Thoracic aorta (tissue), 2 donors: ENCODE results near the gene HDAC4. TPM values are rescaled to one million over a fixed set of nuclear protein-coding genes. Genes with fewer than 3 reads are reported as not detected.

ENCODE experiments used
- ATAC-seq: fragments of 150-250 bp; one replicate; pipeline ENCODE4 v1.8.0; 2017; ENCODE audit warnings: low read depth; ENCODE audit not compliant: insufficient number of reproducible peaks, low FRiP score
- DNase-seq: peaks from one replicate; pipeline ENCODE4 v3.0.0-alpha.2; 2020; ENCODE audit warnings: low spot score
- H3K27ac ChIP-seq, 2 donors: fragments of 200-600 bp; sonication (generic); 1 replicate in 1 of 2; 2 replicates in 1 of 2; pipeline ENCODE4 v1.5.1; 2016; ENCODE audit warnings: mild to moderate bottlenecking in 2 of 2, moderate library complexity in 2 of 2
- H3K27me3 ChIP-seq: fragments of 200-600 bp; sonication (generic); replicated peaks from 2 replicates; pipeline ENCODE4 v1.6.0; 2016; ENCODE audit warnings: mild to moderate bottlenecking; ENCODE audit not compliant: insufficient read depth
- H3K36me3 ChIP-seq: fragments of 200-600 bp; sonication (generic); one replicate; pipeline ENCODE4 v1.5.1; 2016
- H3K4me1 ChIP-seq, 2 donors: fragments of 200-600 bp; sonication (generic); 1 replicate in 1 of 2; 2 replicates in 1 of 2; pipeline versions ENCODE4 v1.5.1 to v1.6.0; 2016; ENCODE audit warnings: low read depth in 2 of 2, mild to moderate bottlenecking in 1 of 2; ENCODE audit not compliant: control insufficient read depth in 1 of 2
- H3K4me3 ChIP-seq: fragments of 200-600 bp; sonication (generic); 2 replicates; pipeline ENCODE4 v1.5.1; 2016; ENCODE audit warnings: mild to moderate bottlenecking
- H3K9me3 ChIP-seq: fragments of 200-600 bp; sonication (generic); 2 replicates; pipeline ENCODE4 v1.5.1; 2016
- CTCF ChIP-seq: fragments of 200-600 bp; sonication (generic); IDR thresholded peaks from one replicate; pipeline ENCODE4 v1.5.1; 2019; ENCODE audit warnings: antibody characterized with exemption
- total RNA-seq, 2 donors: library from RNA; depleted of rRNA; stranded (reverse); fragments of >200 nt; gene quantifications; one replicate each; pipeline versions ENCODE4 v1.1.0 to v1.2.3, GENCODE V29; 2016

Gene HDAC4
- total RNA-seq, 2 donors from 2014 or later = 79.2 to 163 TPM

- ATAC-seq (no peak), DNase-seq (no peak)
- TF ChIP-seq CTCF = no peak
- H3K9me3 ChIP-seq = peaks cover 5% of the 10 kb centered on the region
- H3K27me3 ChIP-seq = no peaks in the 10 kb centered on the region
- no peaks in the 10 kb centered on the region for H3K4me1 ChIP-seq
- H3K36me3 ChIP-seq = no peaks in the 10 kb centered on the region
- no peak overlapping the region for H3K4me3 ChIP-seq
- H3K27ac ChIP-seq = no peak overlapping the region
Measured at GRCh38 chr2:239411549-239412319, 10.9 kb upstream of the HDAC4 start.

DNA sequence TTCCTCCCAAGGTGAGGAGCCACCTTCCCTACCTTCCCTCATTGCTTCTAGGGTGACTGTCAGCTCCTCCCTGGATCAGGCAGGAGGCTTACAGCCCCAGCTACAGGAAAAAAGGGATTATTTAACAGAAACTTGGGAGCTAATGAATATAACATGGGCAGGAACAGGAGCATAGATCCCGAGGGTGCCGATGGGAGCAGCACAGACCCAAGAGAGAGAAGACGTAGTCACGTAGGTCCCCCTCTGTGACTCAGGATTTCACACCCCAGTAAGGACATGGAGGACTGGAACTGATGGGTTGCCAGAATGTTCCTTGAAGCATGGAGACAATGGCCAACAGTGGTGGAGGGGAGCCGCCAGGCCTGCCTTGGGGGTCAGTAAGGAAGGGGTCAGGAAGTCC, 10.3 kb upstream of the HDAC4 start:
- no peak overlapping the region for H3K27ac ChIP-seq
- DNase-seq = no peak
- no peaks in the 10 kb centered on the region for H3K27me3 ChIP-seq
- TF ChIP-seq CTCF = no peak
- H3K36me3 ChIP-seq = no peaks in the 10 kb centered on the region
- H3K4me1 ChIP-seq = no peaks in the 10 kb centered on the region
- ATAC-seq = no peak
- no peak overlapping the region for H3K4me3 ChIP-seq
- H3K9me3 ChIP-seq = peaks cover 5% of the 10 kb centered on the region

DNA sequence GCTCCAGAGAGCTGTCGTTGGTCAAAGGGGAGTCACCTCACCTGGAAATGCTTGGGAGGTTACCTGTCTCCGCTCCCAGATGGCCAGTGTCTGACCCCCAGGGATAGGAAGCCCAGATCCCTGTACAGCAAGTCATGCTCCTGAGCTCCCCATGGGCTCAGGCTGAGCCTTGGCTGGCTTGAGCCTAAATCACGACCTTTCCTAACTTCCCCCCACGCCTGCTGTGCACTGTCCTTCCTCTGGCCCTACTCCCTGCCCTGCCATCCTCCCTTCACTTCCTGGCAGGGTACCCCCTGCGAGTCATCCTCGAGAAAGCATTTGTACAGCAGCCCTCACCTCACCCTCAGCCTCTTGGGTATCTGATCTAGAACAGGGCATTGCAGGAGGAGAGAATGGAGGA, 9.2 kb upstream of the HDAC4 start:
- no peak overlapping the region for H3K27ac ChIP-seq
- peaks cover 5% of the 10 kb centered on the region for H3K9me3 ChIP-seq
- no peak for ATAC-seq
- no peak for DNase-seq
- no peaks in the 10 kb centered on the region for H3K27me3 ChIP-seq
- H3K4me3 ChIP-seq = no peak overlapping the region
- no peak for TF ChIP-seq CTCF
- H3K4me1 ChIP-seq = no peaks in the 10 kb centered on the region
- no peaks in the 10 kb centered on the region for H3K36me3 ChIP-seq

DNA sequence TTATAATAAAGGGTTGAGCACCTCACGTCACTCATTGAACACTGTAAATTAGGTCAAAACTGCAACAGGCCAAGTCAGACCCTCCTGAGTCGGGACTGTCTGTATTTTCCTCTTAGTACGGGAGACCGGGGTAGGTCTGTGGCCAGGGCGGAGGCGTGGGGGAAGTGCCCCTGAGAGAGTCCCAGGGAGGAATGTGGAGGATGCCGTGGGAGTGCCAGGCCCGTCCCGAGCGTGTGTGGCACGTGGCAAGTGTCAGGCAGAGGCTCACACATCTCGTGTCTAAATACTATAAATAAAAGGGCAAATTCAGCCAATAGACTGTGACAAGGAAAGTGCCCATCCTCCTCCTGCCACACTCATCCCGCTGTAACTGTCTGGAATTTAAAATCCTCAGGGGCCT, 6.3 kb upstream of the HDAC4 start:
- peaks cover under 1% of the 10 kb centered on the region for H3K9me3 ChIP-seq
- no peak for ATAC-seq

More for the DNA sequence above, 6.3 kb upstream of the HDAC4 start:
- no peak for DNase-seq
- TF ChIP-seq CTCF = no peak
- Histone ChIP-seq H3K36me3 (no peaks in the 10 kb centered on the region), H3K27me3 (no peaks in the 10 kb centered on the region), H3K27ac (no peak overlapping the region), H3K4me3 (no peak overlapping the region), H3K4me1 (peaks cover 0 to 6% of the 10 kb centered on the region in 2 donors)
